ENCODE results near the gene SLBP. TPM values are rescaled to one million over a fixed set of nuclear protein-coding genes. Genes with fewer than 3 reads are reported as not detected.

Gene SLBP
- total RNA-seq, 1 donor from 2014 or later: 54.3 TPM

DNA sequence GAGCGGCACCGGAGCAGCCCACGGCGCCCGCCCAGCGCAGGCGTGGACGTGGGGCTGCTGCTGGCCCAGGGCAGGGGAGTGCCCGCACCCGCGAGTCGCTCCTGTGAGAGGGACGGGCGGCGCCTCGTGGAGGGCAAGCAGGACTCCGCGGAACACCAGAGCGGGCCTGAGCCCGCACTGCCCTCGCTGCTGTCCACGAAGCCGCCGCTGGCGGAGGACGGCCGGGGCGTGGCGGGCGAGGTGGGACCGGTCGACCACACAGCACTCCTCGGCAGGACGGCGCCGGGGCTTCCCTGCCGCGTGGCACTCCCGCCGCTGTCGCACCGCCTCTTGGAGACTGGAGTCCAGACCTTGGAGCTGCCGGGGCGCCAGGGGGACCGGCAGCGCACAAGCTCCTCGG is 57.0 kb downstream of the SLBP start:
- Mint-ChIP-seq H3K4me3 (ENCODE audit: low read depth) (no peak overlapping the region), H3K36me3 (ENCODE audit: insufficient read depth) (no peaks in the 10 kb centered on the region), H3K27me3 (no peaks in the 10 kb centered on the region), H3K27ac (no peak overlapping the region), H3K4me1 (ENCODE audit: low read depth) (no peaks in the 10 kb centered on the region), H3K9me3 (ENCODE audit: low read depth) (no peaks in the 10 kb centered on the region)
- TF ChIP-seq, protein P1, sequence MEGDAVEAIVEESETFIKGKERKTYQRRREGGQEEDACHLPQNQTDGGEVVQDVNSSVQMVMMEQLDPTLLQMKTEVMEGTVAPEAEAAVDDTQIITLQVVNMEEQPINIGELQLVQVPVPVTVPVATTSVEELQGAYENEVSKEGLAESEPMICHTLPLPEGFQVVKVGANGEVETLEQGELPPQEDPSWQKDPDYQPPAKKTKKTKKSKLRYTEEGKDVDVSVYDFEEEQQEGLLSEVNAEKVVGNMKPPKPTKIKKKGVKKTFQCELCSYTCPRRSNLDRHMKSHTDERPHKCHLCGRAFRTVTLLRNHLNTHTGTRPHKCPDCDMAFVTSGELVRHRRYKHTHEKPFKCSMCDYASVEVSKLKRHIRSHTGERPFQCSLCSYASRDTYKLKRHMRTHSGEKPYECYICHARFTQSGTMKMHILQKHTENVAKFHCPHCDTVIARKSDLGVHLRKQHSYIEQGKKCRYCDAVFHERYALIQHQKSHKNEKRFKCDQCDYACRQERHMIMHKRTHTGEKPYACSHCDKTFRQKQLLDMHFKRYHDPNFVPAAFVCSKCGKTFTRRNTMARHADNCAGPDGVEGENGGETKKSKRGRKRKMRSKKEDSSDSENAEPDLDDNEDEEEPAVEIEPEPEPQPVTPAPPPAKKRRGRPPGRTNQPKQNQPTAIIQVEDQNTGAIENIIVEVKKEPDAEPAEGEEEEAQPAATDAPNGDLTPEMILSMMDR (IDR thresholded peaks at IDR 0.05; ENCODE audit: unreplicated experiment): no peak
- DNase-seq (ENCODE audit: low spot score, unreplicated experiment): no peak

DNA sequence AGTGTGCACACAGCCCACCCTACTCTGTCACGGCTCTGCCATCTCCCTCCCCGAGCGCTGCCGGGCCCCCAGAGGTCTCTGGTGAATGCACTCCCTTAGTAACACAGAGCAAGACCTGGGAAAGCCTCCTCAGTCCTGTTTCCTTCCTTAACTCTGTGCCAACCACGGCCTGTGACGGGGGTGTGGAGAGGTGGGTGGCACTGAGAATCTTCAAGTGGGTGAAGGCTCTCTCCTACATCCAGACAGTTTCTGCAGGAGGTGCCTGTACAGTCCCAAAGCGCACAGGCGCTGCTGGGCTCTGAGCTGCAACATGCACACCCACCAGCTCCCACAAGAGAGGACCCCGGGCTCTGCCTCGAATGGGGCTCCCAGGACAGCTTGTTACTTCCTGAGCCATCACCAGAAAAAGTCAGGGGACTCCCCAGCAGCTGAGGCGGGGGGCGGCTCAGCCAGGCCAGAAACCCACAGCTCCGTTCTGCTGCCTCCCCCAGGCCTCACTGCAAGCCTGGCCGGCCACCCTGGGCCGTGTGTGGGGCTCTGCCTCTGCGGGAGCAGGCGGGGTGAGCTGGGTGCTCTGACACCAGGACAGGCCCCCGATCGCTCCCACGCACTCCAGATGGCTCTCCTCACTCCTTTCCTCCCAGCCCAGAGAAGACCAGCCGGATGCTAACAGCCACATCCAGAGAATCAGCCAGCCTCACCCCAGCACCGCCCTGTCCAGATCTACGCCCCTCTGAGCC is 57.7 kb downstream of the SLBP start:
- H3K9me3 Mint-ChIP-seq (ENCODE audit: low read depth): no peaks in the 10 kb centered on the region
- H3K4me3 Mint-ChIP-seq (ENCODE audit: low read depth): no peak overlapping the region
- no peak for DNase-seq (ENCODE audit: low spot score, unreplicated experiment)
- H3K36me3 Mint-ChIP-seq (ENCODE audit: insufficient read depth): no peaks in the 10 kb centered on the region
- H3K27ac Mint-ChIP-seq: peak overlapping the region; percentile 67
- H3K4me1 Mint-ChIP-seq (ENCODE audit: low read depth): no peaks in the 10 kb centered on the region
- H3K27me3 Mint-ChIP-seq: no peaks in the 10 kb centered on the region
- TF ChIP-seq, protein P1 (IDR thresholded peaks at IDR 0.05; ENCODE audit: unreplicated experiment): no peak

DNA sequence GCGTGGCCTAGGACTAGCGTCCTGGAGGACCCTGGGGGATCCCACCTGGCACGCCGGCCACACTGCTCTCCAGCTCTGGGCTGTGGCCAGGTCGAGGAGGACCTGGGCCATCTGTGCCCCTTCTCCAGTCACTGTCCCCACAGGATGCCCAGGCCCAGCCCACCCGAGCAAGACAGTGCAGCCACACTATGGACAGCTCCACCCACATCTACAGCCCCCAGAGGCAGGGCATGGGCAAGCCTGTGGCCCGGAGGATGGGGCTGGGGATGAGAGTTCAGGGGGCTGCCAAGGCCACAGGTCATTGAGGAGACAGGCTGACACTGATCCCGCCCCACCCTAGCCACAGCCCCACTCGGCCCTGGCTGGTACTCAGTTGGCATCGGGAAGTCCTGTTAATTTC is 58.3 kb downstream of the SLBP start:
- H3K27ac Mint-ChIP-seq: no peak overlapping the region
- no peaks in the 10 kb centered on the region for H3K36me3 Mint-ChIP-seq (ENCODE audit: insufficient read depth)
- TF ChIP-seq, protein P1 (IDR thresholded peaks at IDR 0.05; ENCODE audit: unreplicated experiment): no peak
- no peak overlapping the region for H3K4me3 Mint-ChIP-seq (ENCODE audit: low read depth)
- H3K9me3 Mint-ChIP-seq (ENCODE audit: low read depth): no peaks in the 10 kb centered on the region
- DNase-seq (ENCODE audit: low spot score, unreplicated experiment): no peak
- no peaks in the 10 kb centered on the region for H3K4me1 Mint-ChIP-seq (ENCODE audit: low read depth)
- no peaks in the 10 kb centered on the region for H3K27me3 Mint-ChIP-seq

GRCh38 chr4:1652088-1652487 is 60.0 kb downstream of the SLBP start:
- no peaks in the 10 kb centered on the region for H3K27me3 Mint-ChIP-seq
- no peaks in the 10 kb centered on the region for H3K4me1 Mint-ChIP-seq (ENCODE audit: low read depth)
- no peak overlapping the region for H3K27ac Mint-ChIP-seq
- no peak overlapping the region for H3K4me3 Mint-ChIP-seq (ENCODE audit: low read depth)
- no peaks in the 10 kb centered on the region for H3K36me3 Mint-ChIP-seq (ENCODE audit: insufficient read depth)
- no peaks in the 10 kb centered on the region for H3K9me3 Mint-ChIP-seq (ENCODE audit: low read depth)
- DNase-seq (ENCODE audit: low spot score, unreplicated experiment): no peak
- TF ChIP-seq, protein P1 (IDR thresholded peaks at IDR 0.05; ENCODE audit: unreplicated experiment): no peak

GRCh38 chr4:1651609-1652008 is 60.5 kb downstream of the SLBP start:
- no peak overlapping the region for H3K4me3 Mint-ChIP-seq (ENCODE audit: low read depth)
- no peaks in the 10 kb centered on the region for H3K27me3 Mint-ChIP-seq
- TF ChIP-seq, protein P1 (IDR thresholded peaks at IDR 0.05; ENCODE audit: unreplicated experiment): no peak
- no peak for DNase-seq (ENCODE audit: low spot score, unreplicated experiment)
- H3K36me3 Mint-ChIP-seq (ENCODE audit: insufficient read depth): no peaks in the 10 kb centered on the region
- H3K9me3 Mint-ChIP-seq (ENCODE audit: low read depth): no peaks in the 10 kb centered on the region
- H3K27ac Mint-ChIP-seq: no peak overlapping the region
- no peaks in the 10 kb centered on the region for H3K4me1 Mint-ChIP-seq (ENCODE audit: low read depth)
